A549 (cell line): Measurements from ENCODE around the gene PPM1M. TPM values are rescaled to one million over a fixed set of nuclear protein-coding genes. Genes with fewer than 3 reads are reported as not detected.

Experiments
- ATAC-seq, 2 experiments: fragments of 200-7000 bp in 1 of 2; fragments of >200 bp in 1 of 2; cut with Nextera tagmentation in 1 of 2; cut with Tn5 transposase in 1 of 2; 3 replicates each; pipeline versions ENCODE4 v1.8.0 to v1.9.1; 2018 to 2020; ENCODE audit warnings: mild to moderate bottlenecking in 1 of 2, moderate library complexity in 1 of 2
- CTCF ChIA-PET: fragments of 300-600 bp; sonication (Branson Sonifier 250); formaldehyde crosslinking; extraction: SDS; loops from one replicate; lab custom pipeline; 2021; ENCODE audit warnings: antibody characterized with exemption, inconsistent platforms; lab: Yijun Ruan, JAX
- POLR2A ChIA-PET: fragments of 350-600 bp; formaldehyde crosslinking; extraction: SDS; loops from one replicate; lab custom pipeline; 2021; ENCODE audit warnings: antibody characterized with exemption, inconsistent platforms; lab: Yijun Ruan, JAX
- DNase-seq, 2 experiments: peaks; one replicate each; pipeline versions ENCODE4 v3.0.0 to v3.0.0-alpha.2; 2011 to 2016; ENCODE audit warnings: low read depth in 1 of 2, low spot score in 1 of 2
- FAIRE-seq: peaks from 2 replicates; lab custom pipeline; 2011; peaks lifted over from hg19 to GRCh38; lab: Jason Lieb, UNC
- H3K27ac ChIP-seq, 2 experiments: fragments of >200 bp; sonication (Bioruptor Twin); formaldehyde crosslinking; 3 replicates each; pipeline ENCODE4 v1.5.1; 2016 to 2017
- H3K4me1 ChIP-seq: fragments of >200 bp; sonication (Bioruptor Twin); formaldehyde crosslinking; 3 replicates; pipeline ENCODE4 v1.6.1; 2016
- H3K4me2 ChIP-seq: fragments of >200 bp; sonication (Bioruptor Twin); formaldehyde crosslinking; 3 replicates; pipeline ENCODE4 v1.6.1; 2016
- H3K4me3 ChIP-seq: fragments of >200 bp; sonication (Bioruptor Twin); formaldehyde crosslinking; 3 replicates; pipeline ENCODE4 v1.5.1; 2016
- H3K9me3 ChIP-seq: fragments of >200 bp; sonication (Bioruptor Twin); formaldehyde crosslinking; 3 replicates; pipeline ENCODE4 v1.6.1; 2016
- CBX2 ChIP-seq: fragments of 200-600 bp; sonication (generic); IDR thresholded peaks from 2 replicates; pipeline ENCODE4 v1.6.1; 2016; ENCODE audit warnings: low read depth, mild to moderate bottlenecking, borderline replicate concordance
- CEBPB ChIP-seq, 2 experiments: fragments of >200 bp in 1 of 2; sonication (Bioruptor Twin) in 1 of 2; formaldehyde crosslinking in 1 of 2; IDR thresholded peaks; 2 replicates each; pipeline ENCODE4 v1.6.1; 2012 to 2016
- CHD2 ChIP-seq: fragments of 150-350 bp; IDR thresholded peaks from 2 replicates; pipeline ENCODE4 v1.6.1; 2014; ENCODE audit warnings: low read length; ENCODE audit not compliant: partially characterized antibody
- E2F6 ChIP-seq: IDR thresholded peaks from 2 replicates; pipeline ENCODE4 v1.6.1; 2012; ENCODE audit warnings: low read depth, borderline replicate concordance
- EHF ChIP-seq: fragments of 250-450 bp; sonication (Bioruptor Pico); IDR thresholded peaks from 2 replicates; pipeline ENCODE4 v1.5.0; 2020; ENCODE audit warnings: mild to moderate bottlenecking
- EHMT2 ChIP-seq: fragments of 200-600 bp; sonication (generic); IDR thresholded peaks from 2 replicates; pipeline ENCODE4 v1.6.1; 2016; ENCODE audit warnings: antibody characterized with exemption, low read depth, mild to moderate bottlenecking, moderate library complexity
- EP300 ChIP-seq, 2 experiments: fragments of >200 bp; sonication (Bioruptor Twin); formaldehyde crosslinking; IDR thresholded peaks; 2 replicates in 1 of 2; 3 replicates in 1 of 2; pipeline ENCODE4 v1.6.1; 2016 to 2017
- FOSB ChIP-seq: fragments of 250-450 bp; sonication (Bioruptor Pico); IDR thresholded peaks from 2 replicates; pipeline ENCODE4 v1.5.0; 2020; ENCODE audit warnings: mild to moderate bottlenecking, moderate library complexity
- FOSL2 ChIP-seq, 2 experiments: fragments of 450-650 bp in 1 of 2; fragments of >200 bp in 1 of 2; sonication (Bioruptor Twin) in 1 of 2; formaldehyde crosslinking; IDR thresholded peaks; 2 replicates each; pipeline versions ENCODE4 v1.5.0 to v1.6.1; 2016 to 2020; ENCODE audit warnings: mild to moderate bottlenecking in 1 of 2, moderate library complexity in 1 of 2
- GATA3 ChIP-seq: IDR thresholded peaks from 2 replicates; pipeline ENCODE4 v1.6.1; 2012; ENCODE audit warnings: borderline replicate concordance
- HES2 ChIP-seq: fragments of >200 bp; sonication (Bioruptor Twin); formaldehyde crosslinking; IDR thresholded peaks from 2 replicates; pipeline ENCODE4 v1.6.1; 2016
- HEYL ChIP-seq: fragments of 250-450 bp; sonication (Bioruptor Pico); IDR thresholded peaks from 2 replicates; pipeline ENCODE4 v1.8.0; 2021; ENCODE audit warnings: mild to moderate bottlenecking, moderate library complexity
- HOXA7 ChIP-seq: fragments of 250-450 bp; sonication (Bioruptor Pico); IDR thresholded peaks from 2 replicates; pipeline ENCODE4 v1.5.0; 2020; ENCODE audit warnings: mild to moderate bottlenecking, moderate library complexity
- HOXB5 ChIP-seq: fragments of 250-450 bp; sonication (Bioruptor Pico); IDR thresholded peaks from 2 replicates; pipeline ENCODE4 v1.5.0; 2020; ENCODE audit warnings: mild to moderate bottlenecking, moderate library complexity
- JUN ChIP-seq, 2 experiments: fragments of >200 bp; sonication (Bioruptor Twin); formaldehyde crosslinking; IDR thresholded peaks; 2 replicates in 1 of 2; 3 replicates in 1 of 2; pipeline ENCODE4 v1.6.1; 2016 to 2017
- JUNB ChIP-seq: fragments of >200 bp; sonication (Bioruptor Twin); formaldehyde crosslinking; IDR thresholded peaks from 2 replicates; pipeline ENCODE4 v1.6.1; 2016
- KDM1A ChIP-seq: fragments of 200-600 bp; sonication (generic); IDR thresholded peaks from 2 replicates; pipeline ENCODE4 v1.6.1; 2016; ENCODE audit warnings: low read depth, mild to moderate bottlenecking
- POLR2A ChIP-seq: IDR thresholded peaks from 2 replicates; pipeline ENCODE4 v1.6.1; 2012; ENCODE audit warnings: mild to moderate bottlenecking, low read length
- REST ChIP-seq: fragments of 200-600 bp; sonication (generic); IDR thresholded peaks from 2 replicates; pipeline ENCODE4 v1.6.1; 2016; ENCODE audit warnings: antibody characterized with exemption, mild to moderate bottlenecking, moderate library complexity
- USF2 ChIP-seq: fragments of 450-650 bp; IDR thresholded peaks from 2 replicates; pipeline ENCODE4 v1.6.1; 2014; ENCODE audit warnings: antibody characterized with exemption
- ZC3H11A ChIP-seq: fragments of 450-650 bp; IDR thresholded peaks from 2 replicates; pipeline ENCODE4 v1.6.1; 2014; ENCODE audit warnings: antibody characterized with exemption, mild to moderate bottlenecking
- ZFP36 ChIP-seq: fragments of 450-650 bp; IDR thresholded peaks from 2 replicates; pipeline ENCODE4 v1.6.1; 2014; ENCODE audit warnings: borderline replicate concordance; ENCODE audit not compliant: partially characterized antibody
- ZNF302 ChIP-seq: fragments of 250-450 bp; sonication (Bioruptor Pico); IDR thresholded peaks from 2 replicates; pipeline ENCODE4 v1.9.0; 2021; ENCODE audit warnings: inconsistent platforms, mild to moderate bottlenecking, moderate library complexity
- ZSCAN20 ChIP-seq: fragments of 250-450 bp; sonication (Bioruptor Pico); IDR thresholded peaks from 2 replicates; pipeline ENCODE4 v1.8.0; 2022; ENCODE audit warnings: mild to moderate bottlenecking, moderate library complexity
- WGBS: methylation state at CpG from one replicate; pipeline ENCODE4 v1.1.6; 2017; ENCODE audit errors: missing lambda C conversion rate; 5-methylcytosine and 5-hydroxymethylcytosine counted together
- polyA plus RNA-seq, 4 experiments: library from polyadenylated mRNA; depleted of rRNA in 3 of 4; stranded (reverse); fragments of >200 nt; fragmentation: RNase III in 1 of 4; extraction: RNeasy Plus Mini Kit Qiagen cat#74134 plus additional on column Dnase treatment in 1 of 4; gene quantifications; 2 replicates in 3 of 4; 3 replicates in 1 of 4; pipeline ENCODE4 v1.2.3, GENCODE V29; 2011 to 2017
- TF ChIP-seq, protein P1 (sequence below): fragments of 250-450 bp; sonication (Bioruptor Pico); IDR thresholded peaks from 2 replicates; pipeline ENCODE4 v1.5.0; 2020; ENCODE audit warnings: low read depth, mild to moderate bottlenecking, moderate library complexity

Gene PPM1M
- polyA plus RNA-seq, 2 of the 4 experiments (the other 2 are of a cell fraction), result 5.9 to 6.3 TPM

GRCh38 chr3:52297242-52298148 lies 51.9 kb downstream of the PPM1M start:
- H3K4me3 ChIP-seq, result no peak overlapping the region
- 70% methylated on average over 7 of the region's 11 CpGs for WGBS
- no peak for TF ChIP-seq CHD2
- no peak for TF ChIP-seq EHF
- no peak for TF ChIP-seq USF2
- no peak for TF ChIP-seq HOXA7 (CRISPR knock-in tag)
- TF ChIP-seq JUN (IDR thresholded peaks at IDR 0.05), result no peak
- TF ChIP-seq FOSB, result no peak
- TF ChIP-seq POLR2A, result no peak
- TF ChIP-seq JUNB, result no peak
- TF ChIP-seq KDM1A, result no peak
- TF ChIP-seq HES2, result no peak
- no peak for TF ChIP-seq CBX2
- TF ChIP-seq HOXB5, result no peak
- no peak for TF ChIP-seq ZC3H11A
- no peak for TF ChIP-seq ZNF302
- TF ChIP-seq CEBPB (IDR thresholded peaks at IDR 0.05), result no peak
- no peak for TF ChIP-seq E2F6
- no peak for TF ChIP-seq ZSCAN20
- peaks cover 16% of the 10 kb centered on the region for H3K4me1 ChIP-seq
- ChIA-PET POLR2A (interaction anchor here (1.4 kb wide), 1 partner anchor 10 kb away, joined by 3 read pairs; the partner anchor contains the start of gene GLYCTK), CTCF (interaction anchor here (1.0 to 17.0 kb wide), 3 partner anchors 9 to 149 kb away, joined by 3 to 311 read pairs (median 3); no protein-coding TSS in a partner anchor)
- no peak overlapping the region for H3K27ac ChIP-seq
- DNase-seq, result no peak
- no peaks in the 10 kb centered on the region for H3K9me3 ChIP-seq
- no peak overlapping the region for H3K4me2 ChIP-seq
- no peak for ATAC-seq
- no peak for FAIRE-seq

DNA sequence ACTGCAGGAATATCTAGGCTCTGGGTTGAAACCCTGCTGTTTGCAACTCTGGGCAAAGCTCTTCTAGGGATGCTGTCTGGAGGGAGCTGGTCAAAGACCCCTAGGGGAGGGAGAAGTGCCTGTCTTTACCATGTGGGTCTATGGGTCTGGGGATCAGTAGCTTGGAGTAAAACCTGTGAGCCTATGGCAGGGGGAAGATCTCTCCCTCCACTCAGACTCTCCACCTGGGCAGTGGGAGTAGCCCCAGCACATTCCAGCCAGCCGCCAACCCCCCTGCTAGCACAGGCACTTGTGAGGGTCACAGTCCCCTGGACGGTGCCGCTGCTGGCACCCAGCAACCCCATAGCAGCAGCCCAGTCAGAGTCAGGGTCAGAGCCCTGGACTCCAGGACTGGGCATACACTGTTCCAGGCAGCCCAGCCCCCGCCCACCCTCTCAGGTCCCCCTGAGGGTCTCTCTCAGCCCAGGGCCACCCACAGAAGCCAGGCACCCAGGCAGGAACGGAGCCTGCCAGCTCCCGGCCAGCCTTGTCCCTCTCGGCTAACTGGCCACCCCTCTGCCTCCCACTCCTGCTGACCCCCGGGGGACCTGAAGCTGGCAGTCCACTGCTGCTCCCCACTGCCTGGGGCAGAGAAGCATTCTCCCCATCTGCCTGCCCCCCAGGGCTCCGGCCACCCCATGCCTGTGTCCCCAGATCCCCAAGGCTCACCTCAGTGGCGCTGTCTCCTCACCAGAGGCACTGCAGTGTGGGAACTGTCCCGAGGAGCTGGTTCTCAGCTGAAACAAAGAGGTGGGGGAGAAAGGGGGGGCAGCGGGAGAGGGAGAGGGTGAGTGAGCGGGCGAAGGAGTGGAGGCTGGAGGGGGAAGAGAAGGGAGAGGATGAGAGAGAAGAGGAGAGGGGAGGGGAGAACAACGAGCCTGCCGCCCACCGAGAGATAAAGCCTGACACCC lies 52.9 kb downstream of the PPM1M start:
- CTCF ChIA-PET, result interaction anchor here (1.0 to 17.0 kb wide), 3 partner anchors 8 to 39 kb away, joined by 3 to 311 read pairs (median 18); no protein-coding TSS in a partner anchor
- no peak overlapping the region for H3K4me3 ChIP-seq
- ATAC-seq, result no peak
- H3K4me2 ChIP-seq, result no peak overlapping the region
- DNase-seq, result no peak
- no peak for FAIRE-seq
- H3K4me1 ChIP-seq, result peaks cover 16% of the 10 kb centered on the region
- TF ChIP-seq HEYL (CRISPR knock-in tag) (no peak), GATA3 (no peak), FOSL2 (IDR thresholded peaks at IDR 0.05) (no peak), FOSL2 (CRISPR knock-in tag; IDR thresholded peaks at IDR 0.05) (no peak), ZC3H11A (no peak), HOXA7 (CRISPR knock-in tag) (no peak), REST (no peak), HOXB5 (no peak), KDM1A (no peak), POLR2A (no peak), EHMT2 (no peak), ZFP36 (no peak), EP300 (IDR thresholded peaks at IDR 0.05) (no peak), USF2 (no peak)
- TF ChIP-seq, protein P1, sequence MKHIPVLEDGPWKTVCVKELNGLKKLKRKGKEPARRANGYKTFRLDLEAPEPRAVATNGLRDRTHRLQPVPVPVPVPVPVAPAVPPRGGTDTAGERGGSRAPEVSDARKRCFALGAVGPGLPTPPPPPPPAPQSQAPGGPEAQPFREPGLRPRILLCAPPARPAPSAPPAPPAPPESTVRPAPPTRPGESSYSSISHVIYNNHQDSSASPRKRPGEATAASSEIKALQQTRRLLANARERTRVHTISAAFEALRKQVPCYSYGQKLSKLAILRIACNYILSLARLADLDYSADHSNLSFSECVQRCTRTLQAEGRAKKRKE, result no peak
- POLR2A ChIA-PET, result no interaction called here
- WGBS, result 67% methylated on average over 4 of the region's 17 CpGs
- no peak overlapping the region; a peak in 1 of 6 replicates for H3K27ac ChIP-seq
- H3K9me3 ChIP-seq, result no peaks in the 10 kb centered on the region
